ENCODE data around the gene STEAP2. TPM values are rescaled to one million over a fixed set of nuclear protein-coding genes. Genes with fewer than 3 reads are reported as not detected.

The STEAP2 gene
- total RNA-seq, 6 experiments from 2014 or later: 11.0 to 18.1 (median 14.9) TPM

DNA sequence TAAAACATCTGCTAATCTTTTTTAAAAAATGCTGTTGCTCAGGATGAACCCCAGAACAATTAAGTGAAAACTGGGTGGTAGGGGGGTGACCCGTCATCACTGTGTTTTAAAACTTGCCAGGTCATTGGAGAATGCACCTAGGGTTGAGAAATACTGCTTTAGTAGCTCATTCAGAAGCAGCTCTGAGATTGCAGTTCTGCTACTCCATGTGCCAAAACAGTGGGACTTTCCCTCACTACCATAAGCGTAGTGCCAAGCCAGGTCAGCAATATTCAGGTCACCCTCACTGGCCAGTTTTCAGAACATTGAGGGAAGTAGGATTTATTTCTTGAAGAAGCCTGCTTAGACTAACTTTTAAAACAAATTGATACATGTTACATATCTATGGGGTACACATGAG lies 5.2 kb downstream of the STEAP2 start:
- Mint-ChIP-seq H3K36me3 (ENCODE audit: low read depth) (peaks cover 5% of the 10 kb centered on the region; the same call in 1 of the 2 replicates), H3K27me3 (ENCODE audit: insufficient read depth) (no peaks in the 10 kb centered on the region), H3K4me1 (ENCODE audit: low read depth) (no peaks in the 10 kb centered on the region), H3K27ac (no peak overlapping the region), H3K9me3 (no peaks in the 10 kb centered on the region), H3K4me3 (no peak overlapping the region)
- no peak for DNase-seq
- TF ChIP-seq, protein P1, sequence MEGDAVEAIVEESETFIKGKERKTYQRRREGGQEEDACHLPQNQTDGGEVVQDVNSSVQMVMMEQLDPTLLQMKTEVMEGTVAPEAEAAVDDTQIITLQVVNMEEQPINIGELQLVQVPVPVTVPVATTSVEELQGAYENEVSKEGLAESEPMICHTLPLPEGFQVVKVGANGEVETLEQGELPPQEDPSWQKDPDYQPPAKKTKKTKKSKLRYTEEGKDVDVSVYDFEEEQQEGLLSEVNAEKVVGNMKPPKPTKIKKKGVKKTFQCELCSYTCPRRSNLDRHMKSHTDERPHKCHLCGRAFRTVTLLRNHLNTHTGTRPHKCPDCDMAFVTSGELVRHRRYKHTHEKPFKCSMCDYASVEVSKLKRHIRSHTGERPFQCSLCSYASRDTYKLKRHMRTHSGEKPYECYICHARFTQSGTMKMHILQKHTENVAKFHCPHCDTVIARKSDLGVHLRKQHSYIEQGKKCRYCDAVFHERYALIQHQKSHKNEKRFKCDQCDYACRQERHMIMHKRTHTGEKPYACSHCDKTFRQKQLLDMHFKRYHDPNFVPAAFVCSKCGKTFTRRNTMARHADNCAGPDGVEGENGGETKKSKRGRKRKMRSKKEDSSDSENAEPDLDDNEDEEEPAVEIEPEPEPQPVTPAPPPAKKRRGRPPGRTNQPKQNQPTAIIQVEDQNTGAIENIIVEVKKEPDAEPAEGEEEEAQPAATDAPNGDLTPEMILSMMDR (IDR thresholded peaks at IDR 0.05): no peak

DNA sequence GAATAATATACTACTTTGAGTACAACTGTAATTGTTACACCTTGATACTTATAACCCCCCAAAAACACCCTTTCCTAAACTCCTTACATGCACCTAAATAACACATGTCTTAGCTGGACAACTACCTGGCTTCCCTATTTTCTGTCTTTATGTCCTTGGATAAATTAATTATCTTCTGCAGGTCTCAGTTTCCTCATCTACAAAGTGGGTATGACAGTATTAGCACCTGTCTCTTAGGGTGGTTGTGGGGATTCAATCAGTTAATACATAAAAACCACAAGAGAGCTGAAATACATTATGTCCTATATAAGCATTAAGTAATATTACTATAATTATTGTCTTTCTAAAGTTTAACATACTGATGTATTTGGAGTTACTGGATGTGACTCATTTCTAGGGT lies 10.8 kb downstream of the STEAP2 start:
- TF ChIP-seq, protein P1 (IDR thresholded peaks at IDR 0.05): no peak
- H3K36me3 Mint-ChIP-seq (ENCODE audit: low read depth): peaks cover 1% of the 10 kb centered on the region; the same call in 1 of the 2 replicates
- DNase-seq: no peak
- no peaks in the 10 kb centered on the region; the same call in 1 of the 2 replicates for H3K27me3 Mint-ChIP-seq (ENCODE audit: insufficient read depth)
- no peak overlapping the region for H3K27ac Mint-ChIP-seq
- H3K4me3 Mint-ChIP-seq: no peak overlapping the region
- peaks cover 21% of the 10 kb centered on the region for H3K4me1 Mint-ChIP-seq (ENCODE audit: low read depth)
- no peaks in the 10 kb centered on the region for H3K9me3 Mint-ChIP-seq

DNA sequence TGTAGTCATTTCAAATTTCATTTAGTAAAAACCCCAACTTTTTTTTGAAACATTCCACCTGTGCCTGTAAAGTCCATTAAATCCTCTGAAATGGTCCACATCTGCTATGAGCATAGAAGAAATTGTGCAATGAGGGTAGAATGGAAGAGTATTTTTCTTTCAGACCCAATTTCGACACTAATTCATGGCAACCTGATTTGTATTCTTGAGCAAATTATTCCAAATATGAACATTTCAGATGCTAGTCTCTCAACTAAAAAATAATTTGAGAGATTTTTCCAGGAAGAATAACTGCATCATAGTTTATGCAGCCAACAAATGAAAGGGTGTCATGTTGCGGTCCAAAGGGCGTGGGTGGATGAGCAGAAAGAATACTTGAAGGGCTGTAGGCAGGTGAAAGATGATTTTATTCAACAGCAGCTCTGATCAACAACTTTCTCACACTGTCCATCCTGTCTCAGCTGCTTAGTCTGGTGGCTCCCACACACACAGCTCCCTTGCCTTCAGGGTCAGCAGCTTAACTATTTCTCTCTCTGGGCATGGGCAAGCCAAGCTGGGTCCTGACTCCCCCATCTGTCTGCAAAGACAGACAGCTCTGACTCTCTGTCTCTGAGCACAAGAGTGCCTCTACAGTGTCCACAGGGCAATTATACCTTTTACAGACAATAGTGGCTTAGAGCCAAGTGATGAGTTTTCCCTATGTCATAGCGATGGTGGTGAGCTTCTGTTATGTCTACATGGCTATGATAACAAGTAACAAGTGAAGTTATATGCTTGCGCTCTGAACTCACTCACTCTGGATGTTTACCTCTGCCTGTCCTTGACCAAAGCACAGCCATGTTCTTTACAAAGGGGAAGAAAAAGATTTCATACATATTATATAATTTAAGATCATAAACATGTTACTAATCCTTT lies 11.5 kb downstream of the STEAP2 start:
- Mint-ChIP-seq H3K4me3 (peak overlapping the region; percentile 62; the same call in 1 of the 2 replicates), H3K4me1 (ENCODE audit: low read depth) (peaks cover 21% of the 10 kb centered on the region), H3K27me3 (ENCODE audit: insufficient read depth) (no peaks in the 10 kb centered on the region; the same call in 1 of the 2 replicates), H3K27ac (peak overlapping the region; percentile 75), H3K9me3 (no peaks in the 10 kb centered on the region), H3K36me3 (ENCODE audit: low read depth) (no peaks in the 10 kb centered on the region)
- no peak for DNase-seq
- TF ChIP-seq, protein P1 (IDR thresholded peaks at IDR 0.05): no peak

DNA sequence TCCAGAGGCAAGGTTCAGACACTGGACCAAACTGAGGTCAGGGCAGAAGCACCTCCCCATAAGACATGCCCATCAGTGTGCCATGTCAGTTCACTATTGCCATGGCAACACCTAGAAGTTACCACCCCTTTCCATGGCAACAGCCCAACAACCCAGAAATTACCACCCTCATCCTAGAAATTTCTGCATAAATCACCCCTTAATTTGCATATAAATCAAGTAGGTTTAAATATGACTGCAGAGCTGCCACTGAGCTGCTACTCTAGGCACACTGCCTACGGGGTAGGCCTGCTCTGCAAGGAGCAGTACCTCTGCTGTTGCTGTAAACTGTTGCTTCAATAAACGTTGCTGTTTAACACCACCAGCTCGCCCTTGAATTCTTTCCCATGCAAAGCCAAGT lies 12.7 kb downstream of the STEAP2 start:
- TF ChIP-seq, protein P1 (IDR thresholded peaks at IDR 0.05): no peak
- Mint-ChIP-seq H3K4me3 (no peak overlapping the region), H3K9me3 (no peaks in the 10 kb centered on the region), H3K27ac (peak overlapping the region; percentile 36; the same call in 1 of the 2 replicates), H3K27me3 (ENCODE audit: insufficient read depth) (no peaks in the 10 kb centered on the region; the same call in 1 of the 2 replicates), H3K4me1 (ENCODE audit: low read depth) (peaks cover 21% of the 10 kb centered on the region), H3K36me3 (ENCODE audit: low read depth) (no peaks in the 10 kb centered on the region)
- DNase-seq: no peak

DNA sequence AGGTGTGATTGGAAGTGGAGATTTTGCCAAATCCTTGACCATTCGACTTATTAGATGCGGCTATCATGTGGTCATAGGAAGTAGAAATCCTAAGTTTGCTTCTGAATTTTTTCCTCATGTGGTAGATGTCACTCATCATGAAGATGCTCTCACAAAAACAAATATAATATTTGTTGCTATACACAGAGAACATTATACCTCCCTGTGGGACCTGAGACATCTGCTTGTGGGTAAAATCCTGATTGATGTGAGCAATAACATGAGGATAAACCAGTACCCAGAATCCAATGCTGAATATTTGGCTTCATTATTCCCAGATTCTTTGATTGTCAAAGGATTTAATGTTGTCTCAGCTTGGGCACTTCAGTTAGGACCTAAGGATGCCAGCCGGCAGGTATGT lies 13.6 kb downstream of the STEAP2 start:
- Mint-ChIP-seq H3K27ac (no peak overlapping the region), H3K27me3 (ENCODE audit: insufficient read depth) (no peaks in the 10 kb centered on the region; the same call in 1 of the 2 replicates), H3K4me1 (ENCODE audit: low read depth) (peaks cover 21% of the 10 kb centered on the region), H3K4me3 (no peak overlapping the region), H3K9me3 (no peaks in the 10 kb centered on the region), H3K36me3 (ENCODE audit: low read depth) (no peaks in the 10 kb centered on the region)
- TF ChIP-seq, protein P1 (IDR thresholded peaks at IDR 0.05): no peak
- no peak for DNase-seq

Measured in HFFc6 (cell line).